Lower leg skin (tissue), 3 donors: Measurements from ENCODE around the gene RPS19.
"Not testable (repeated sequence)": the region's sequence is repeated elsewhere in the genome, so short reads cannot be mapped to it uniquely, and the experiment has no call there.

Experiments used
- POLR2A ChIP-seq, 2 donors: fragments of 450-650 bp; IDR thresholded peaks; one replicate each; pipeline ENCODE4 v1.6.1; 2016 to 2017; ENCODE audit warnings: antibody characterized with exemption in 2 of 2, mild to moderate bottlenecking in 1 of 2, moderate library complexity in 1 of 2
- TF ChIP-seq, protein P1 (sequence below), 3 donors: fragments of 450-650 bp; IDR thresholded peaks; one replicate each; pipeline ENCODE4 v1.5.1; 2016; ENCODE audit warnings: antibody characterized with exemption in 3 of 3, mild to moderate bottlenecking in 3 of 3, moderate library complexity in 2 of 3

DNA sequence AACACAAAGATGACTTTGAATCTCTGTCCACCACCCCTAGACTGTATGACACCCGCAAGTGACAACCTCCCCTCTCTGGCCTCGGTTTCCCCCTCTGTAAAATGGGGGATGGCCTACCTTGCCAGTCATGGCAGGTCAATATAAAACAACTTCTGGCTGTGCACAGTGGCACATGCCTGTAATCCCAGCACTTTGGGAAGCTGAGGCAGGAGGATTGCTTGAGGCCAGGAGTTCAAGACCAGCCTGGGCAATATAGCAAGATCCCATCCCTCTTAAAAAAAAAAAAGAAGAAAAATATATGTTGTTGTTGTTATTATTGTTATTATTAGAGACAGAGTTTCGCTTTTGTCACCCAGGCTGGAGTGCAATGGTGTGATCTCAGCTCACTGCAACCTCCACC, 15.9 kb downstream of the RPS19 start:
- TF ChIP-seq, protein P1, sequence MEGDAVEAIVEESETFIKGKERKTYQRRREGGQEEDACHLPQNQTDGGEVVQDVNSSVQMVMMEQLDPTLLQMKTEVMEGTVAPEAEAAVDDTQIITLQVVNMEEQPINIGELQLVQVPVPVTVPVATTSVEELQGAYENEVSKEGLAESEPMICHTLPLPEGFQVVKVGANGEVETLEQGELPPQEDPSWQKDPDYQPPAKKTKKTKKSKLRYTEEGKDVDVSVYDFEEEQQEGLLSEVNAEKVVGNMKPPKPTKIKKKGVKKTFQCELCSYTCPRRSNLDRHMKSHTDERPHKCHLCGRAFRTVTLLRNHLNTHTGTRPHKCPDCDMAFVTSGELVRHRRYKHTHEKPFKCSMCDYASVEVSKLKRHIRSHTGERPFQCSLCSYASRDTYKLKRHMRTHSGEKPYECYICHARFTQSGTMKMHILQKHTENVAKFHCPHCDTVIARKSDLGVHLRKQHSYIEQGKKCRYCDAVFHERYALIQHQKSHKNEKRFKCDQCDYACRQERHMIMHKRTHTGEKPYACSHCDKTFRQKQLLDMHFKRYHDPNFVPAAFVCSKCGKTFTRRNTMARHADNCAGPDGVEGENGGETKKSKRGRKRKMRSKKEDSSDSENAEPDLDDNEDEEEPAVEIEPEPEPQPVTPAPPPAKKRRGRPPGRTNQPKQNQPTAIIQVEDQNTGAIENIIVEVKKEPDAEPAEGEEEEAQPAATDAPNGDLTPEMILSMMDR (IDR thresholded peaks at IDR 0.05): not testable (repeated sequence)
- TF ChIP-seq POLR2A (IDR thresholded peaks at IDR 0.05): not testable (repeated sequence)
